ENCODE data around the gene ST8SIA1. TPM values are rescaled to one million over a fixed set of nuclear protein-coding genes. Genes with fewer than 3 reads are reported as not detected.

Gene ST8SIA1
- total RNA-seq, 1 experiment from 2014 or later: not detected

DNA sequence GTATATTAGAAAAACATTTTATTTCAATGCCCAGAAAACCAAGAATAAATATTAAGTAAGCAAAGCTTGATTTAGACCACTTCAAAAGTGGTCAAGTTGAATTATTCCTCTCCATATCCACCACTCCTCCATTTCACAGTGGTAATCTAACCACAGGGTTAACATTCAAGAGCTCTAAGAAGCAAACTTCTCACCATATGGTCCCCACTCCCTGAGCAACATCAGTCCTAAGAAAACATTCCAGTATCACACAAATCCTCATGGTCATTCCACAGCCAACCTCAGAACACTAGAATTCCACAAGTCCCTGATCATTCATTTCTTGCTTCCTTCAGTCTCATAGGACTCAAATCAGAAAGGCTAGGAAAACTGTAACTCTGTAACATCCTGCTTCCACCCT lies 47.9 kb downstream of the ST8SIA1 start:
- Mint-ChIP-seq H3K36me3 (ENCODE audit: insufficient read depth in 1 of 3, low read depth in 3 of 3) (no peaks in the 10 kb centered on the region), H3K27me3 (ENCODE audit: low read depth) (peaks cover 9% of the 10 kb centered on the region; the same call in 1 of the 2 replicates), H3K27ac (no peak overlapping the region; a peak in 1 of 7 replicates), H3K4me3 (no peak overlapping the region), H3K4me1 (peaks cover 18 to 23% of the 10 kb centered on the region in 2 experiments), H3K9me3 (no peaks in the 10 kb centered on the region)
- Histone ChIP-seq H3K56ac (ENCODE audit: insufficient read length, low read depth, low read length) (no peak overlapping the region), H3K23ac (ENCODE audit: insufficient read length, low read depth, low read length) (no peak overlapping the region), H3K27me3 (ENCODE audit: insufficient read depth, low read length) (no peaks in the 10 kb centered on the region), H2BK12ac (ENCODE audit: insufficient read length, low read depth, low read length) (no peak overlapping the region), H4K20me1 (ENCODE audit: control insufficient read depth, insufficient read depth, insufficient read length) (no peaks in the 10 kb centered on the region), H3K4me1 (ENCODE audit: insufficient read depth, low read length) (peaks cover 5% of the 10 kb centered on the region; the same call in 1 of the 2 replicates), H3K4me2 (ENCODE audit: insufficient read depth, insufficient read length, low read length) (no peak overlapping the region), H3T11ph (ENCODE audit: low read length) (no peak overlapping the region), H3K9me3 (ENCODE audit: control insufficient read depth, low read depth, low read length) (no peaks in the 10 kb centered on the region), H3K9ac (ENCODE audit: extremely low read depth, insufficient read length, low read length) (no peak overlapping the region), H3K23me2 (ENCODE audit: insufficient read length, low read depth, low read length, poor library complexity, severe bottlenecking) (no peaks in the 10 kb centered on the region), H4K5ac (ENCODE audit: insufficient read length, low read depth, low read length) (no peak overlapping the region), H2BK5ac (ENCODE audit: insufficient read length, low read length) (no peak overlapping the region), H4K8ac (replicated peaks; ENCODE audit: insufficient read length, low read depth, low read length) (no peak overlapping the region), H3K14ac (ENCODE audit: insufficient read depth, low read length) (no peak overlapping the region), H2AFZ (ENCODE audit: low read length) (no peak overlapping the region), H2BK20ac (ENCODE audit: low read depth, low read length, poor library complexity, severe bottlenecking) (no peak overlapping the region), H3K27ac (ENCODE audit: insufficient read length, low read depth, low read length) (no peak overlapping the region), H2BK15ac (ENCODE audit: low read depth, low read length) (no peak overlapping the region), H4K91ac (ENCODE audit: insufficient read length, low read depth, low read length) (no peak overlapping the region), H2AK5ac (ENCODE audit: insufficient read length, low read length) (no peak overlapping the region), H3K4ac (ENCODE audit: low read depth, low read length) (no peak overlapping the region), H2BK120ac (ENCODE audit: low read depth, low read length, poor library complexity, severe bottlenecking) (no peak overlapping the region), H3K79me2 (ENCODE audit: insufficient read depth, low read length) (no peaks in the 10 kb centered on the region), H3K18ac (ENCODE audit: insufficient read length, low read depth, low read length) (no peak overlapping the region), H3K79me1 (ENCODE audit: insufficient read depth, low read depth, low read length, poor library complexity, severe bottlenecking) (no peaks in the 10 kb centered on the region)
- no peak for DNase-seq
- no peak for TF ChIP-seq CTCF (conservative IDR thresholded peaks at IDR 0.05)
